DMS53 treated with DMSO at 0.1 percent for 48 hours (cell line): Measurements from ENCODE around the gene GPR83.
"Not testable (repeated sequence)": the region's sequence is repeated elsewhere in the genome, so short reads cannot be mapped to it uniquely, and the experiment has no call there.

ENCODE experiments used
- DNase-seq: peaks from one replicate; lab custom pipeline; 2025; ENCODE audit not compliant: unreplicated experiment; lab: John Stamatoyannopoulos, UW

The GPR83 gene

DNA sequence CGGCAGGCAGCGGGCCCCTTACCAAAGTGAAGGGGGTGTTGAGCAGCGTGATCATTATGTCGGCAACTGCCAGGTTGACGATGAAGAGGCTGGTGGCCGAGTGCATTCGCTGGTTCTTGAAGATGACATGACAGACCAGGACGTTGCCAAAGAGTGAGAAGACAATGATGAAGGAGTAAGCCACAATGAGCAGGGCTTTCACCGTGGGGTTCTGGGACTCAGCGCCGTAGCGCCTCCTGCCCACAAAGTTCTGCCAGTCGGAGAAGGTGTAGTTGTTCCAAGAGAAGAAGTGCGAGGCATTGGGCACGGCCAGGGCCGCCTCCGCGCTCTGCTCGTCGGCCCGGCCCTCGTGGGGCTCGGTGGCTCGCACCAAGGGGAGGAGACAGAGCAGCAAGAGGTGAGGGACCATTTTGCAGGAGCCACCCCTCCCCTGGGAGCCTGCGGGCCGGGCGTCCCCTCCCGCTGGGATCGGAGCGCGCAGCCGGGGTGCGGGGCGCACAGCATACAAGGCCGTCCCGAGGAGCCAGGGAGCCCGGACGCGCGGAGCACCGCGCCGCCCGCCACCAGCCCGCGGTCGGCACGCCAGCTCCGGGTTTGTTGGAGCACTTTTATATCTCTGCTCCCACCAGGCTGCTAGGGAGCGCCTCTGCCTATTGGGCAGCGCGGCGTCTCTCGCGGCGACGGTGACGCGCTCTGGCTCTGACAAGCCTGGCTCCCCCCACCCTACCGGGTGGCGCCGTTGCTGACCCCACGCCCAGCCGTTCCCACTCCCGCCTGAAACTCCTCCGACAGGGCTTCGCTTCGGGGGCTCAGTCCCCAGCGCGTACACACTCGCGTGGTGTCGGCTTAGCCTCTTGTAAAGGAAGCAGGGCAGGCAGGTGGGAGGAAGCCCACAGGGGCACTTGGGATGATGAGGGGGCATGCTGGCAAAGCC lies at the start of gene GPR83:
Gene GPR83, minus strand, starts transcription at position 581 of the 934 bp plus-strand sequence. Its CDS starts 172 bp downstream, at position 409.
- DNase-seq, result no peak

DNA sequence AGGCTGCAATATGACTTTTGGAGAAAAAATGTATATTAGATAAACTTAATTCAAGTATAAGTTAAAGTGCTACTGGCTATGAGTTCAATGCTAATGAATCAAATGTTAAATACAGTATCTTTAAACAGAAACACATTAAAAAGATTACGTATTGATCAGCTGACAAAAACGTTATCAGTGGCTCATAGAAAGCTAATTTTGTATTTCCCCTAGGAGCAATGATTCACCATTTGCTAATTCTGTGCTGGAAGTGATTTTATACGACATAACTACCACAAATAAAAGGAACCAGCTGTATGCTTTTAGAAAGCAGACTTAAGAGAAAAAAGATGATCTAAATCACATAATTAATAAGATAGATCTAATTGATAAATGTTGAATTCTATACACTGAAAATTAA lies 48.8 kb upstream of the GPR83 start:
- DNase-seq, result no peak

DNA sequence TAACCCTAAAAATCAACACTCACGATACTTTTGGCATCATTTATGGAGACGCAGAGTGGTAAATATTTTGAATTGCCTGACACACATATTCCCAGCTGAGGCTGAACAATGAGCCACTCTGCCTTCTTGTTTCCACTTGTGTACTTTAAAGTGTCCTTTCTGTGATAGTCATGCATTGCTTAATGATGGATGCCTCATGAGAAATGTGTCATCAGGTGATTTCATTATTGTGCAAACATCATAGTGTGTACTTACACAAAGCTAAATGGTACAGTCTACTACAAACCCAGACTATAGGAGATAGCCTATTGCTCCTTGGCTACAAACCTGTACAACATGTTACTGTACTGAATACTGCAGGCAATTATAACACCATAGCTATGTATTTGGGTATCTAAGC lies 48.2 kb upstream of the GPR83 start:
- peak; percentile 98 for DNase-seq

DNA sequence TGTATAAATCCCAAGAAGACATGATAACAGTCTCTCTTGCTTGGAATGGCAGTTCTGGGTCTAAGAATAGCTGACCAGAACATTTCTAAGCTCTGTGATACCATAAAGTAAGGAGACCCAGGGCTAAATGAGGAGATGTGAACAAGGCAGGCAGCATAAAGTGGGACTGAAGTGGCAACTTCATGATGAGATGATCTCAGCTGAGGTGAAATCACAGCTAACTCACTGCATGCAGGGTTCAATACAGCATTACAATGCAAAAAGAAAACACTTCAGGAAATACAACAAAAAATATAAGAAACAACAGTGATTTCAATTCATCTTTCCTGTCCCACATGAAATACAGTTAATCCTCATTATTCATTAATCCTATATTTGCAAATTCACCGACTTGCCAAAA lies 47.8 kb upstream of the GPR83 start:
- DNase-seq, result peak; percentile 54

DNA sequence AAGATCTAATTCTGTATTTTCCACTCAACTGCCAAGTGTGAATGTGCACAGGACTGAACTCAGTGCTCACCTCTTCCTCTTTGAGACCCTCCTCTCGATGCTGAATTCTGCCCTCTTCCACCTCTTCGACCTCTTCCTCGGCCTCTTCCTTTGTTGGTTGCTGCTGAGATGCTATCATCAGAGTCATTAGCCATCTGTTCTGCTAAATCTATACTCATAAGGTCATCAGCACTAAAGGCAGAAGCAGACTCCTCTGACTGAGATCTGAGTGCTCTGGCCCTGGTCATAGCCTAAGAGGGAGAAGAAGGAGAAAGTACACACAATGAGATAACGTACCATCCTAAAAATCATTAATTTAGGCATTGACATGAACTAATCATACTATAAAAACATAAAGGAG lies 45.9 kb upstream of the GPR83 start:
- DNase-seq, result no peak

DNA sequence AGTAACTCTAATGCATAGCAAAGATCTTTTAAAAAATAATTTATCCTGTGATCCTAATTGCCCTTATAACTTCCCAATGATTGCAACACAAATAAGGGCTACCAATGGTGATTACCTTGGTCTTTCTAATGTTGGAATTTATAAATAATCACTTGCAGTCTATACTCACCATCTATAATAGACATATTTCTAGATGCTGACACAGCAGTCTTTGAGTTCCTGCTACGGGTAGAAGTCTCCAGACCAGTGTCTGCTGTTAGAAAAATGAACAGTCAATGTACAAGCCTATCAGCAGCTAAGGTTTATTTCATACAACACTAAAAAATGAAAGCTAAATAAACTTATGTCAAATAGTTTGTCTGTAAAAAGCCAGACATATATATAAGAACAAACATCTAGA lies 44.4 kb upstream of the GPR83 start:
- no peak for DNase-seq

DNA sequence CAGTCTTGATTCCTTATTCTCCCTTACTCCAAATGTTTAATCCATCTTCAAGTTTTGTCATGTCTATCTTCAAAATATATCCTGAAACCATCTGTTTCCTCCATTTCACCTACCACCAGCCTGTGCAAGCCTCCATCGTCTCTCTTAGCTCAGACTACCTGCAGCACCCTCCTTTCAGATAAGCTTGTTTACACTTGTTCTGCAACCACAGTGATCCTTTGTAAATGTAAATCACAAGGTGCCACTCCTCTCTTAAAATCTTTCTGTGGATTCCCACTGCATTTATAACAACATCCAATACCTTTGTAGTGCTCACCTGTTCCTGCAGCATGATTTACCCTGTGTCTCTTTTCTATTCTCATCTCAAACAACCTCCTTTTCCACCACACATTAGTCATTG lies 31.8 kb upstream of the GPR83 start:
- no peak for DNase-seq

DNA sequence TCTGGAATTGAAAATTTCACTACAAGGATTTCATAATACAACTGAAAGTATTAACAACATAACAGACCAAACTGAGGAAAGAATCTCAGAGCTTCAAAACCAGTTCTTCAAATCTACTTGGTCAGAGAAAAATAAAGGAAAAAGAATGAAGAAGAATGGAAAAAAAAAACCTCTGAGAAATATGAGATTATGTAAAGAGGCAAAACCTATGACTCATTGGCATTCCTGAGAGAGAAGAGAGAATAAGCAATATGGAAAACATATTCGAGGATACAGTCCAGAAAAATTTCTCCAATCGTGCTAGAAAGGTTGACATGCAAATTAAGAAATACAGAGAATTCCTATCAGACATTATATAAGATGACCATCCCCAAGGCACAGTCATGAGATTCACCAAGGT lies 23.4 kb upstream of the GPR83 start:
- DNase-seq, result no peak

DNA sequence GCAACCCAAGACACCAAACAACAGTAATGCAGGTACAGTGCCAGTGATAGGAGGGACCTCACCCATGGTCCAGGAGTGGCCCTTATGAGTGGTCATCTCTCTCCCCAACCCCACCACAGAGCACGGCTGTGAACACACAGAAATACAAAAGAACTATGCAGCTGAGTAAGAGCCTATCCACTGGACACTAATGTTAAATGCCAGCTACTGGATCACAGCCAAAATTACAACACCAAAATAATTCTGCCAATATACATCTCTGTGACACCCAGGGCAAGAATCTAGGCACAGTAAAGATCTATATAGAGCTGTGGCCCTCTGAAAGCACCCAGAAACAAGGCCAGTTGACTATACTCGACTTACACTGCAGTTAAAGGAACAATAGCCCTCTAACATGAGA lies 22.8 kb upstream of the GPR83 start:
- no peak for DNase-seq

DNA sequence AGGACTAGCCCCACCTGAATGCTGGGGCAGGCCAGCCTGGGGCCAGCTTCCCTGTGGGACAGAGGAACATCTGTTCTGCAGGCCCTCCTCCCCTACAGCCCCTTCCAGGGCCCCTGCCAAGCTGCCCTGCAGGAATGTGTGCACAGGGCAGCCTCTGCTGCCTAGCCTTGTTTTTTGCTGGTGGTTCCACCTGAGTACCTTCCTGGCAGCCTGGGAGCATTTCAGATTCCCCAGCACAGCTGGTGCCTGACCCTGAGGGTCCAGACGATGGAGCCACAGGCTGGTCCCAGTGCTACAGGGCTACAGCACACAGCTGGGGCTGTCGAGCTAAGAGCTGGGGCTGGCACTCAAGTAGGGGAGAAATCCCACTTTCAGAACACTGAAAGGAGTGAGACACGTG lies 22.3 kb upstream of the GPR83 start:
- no peak for DNase-seq

DNA sequence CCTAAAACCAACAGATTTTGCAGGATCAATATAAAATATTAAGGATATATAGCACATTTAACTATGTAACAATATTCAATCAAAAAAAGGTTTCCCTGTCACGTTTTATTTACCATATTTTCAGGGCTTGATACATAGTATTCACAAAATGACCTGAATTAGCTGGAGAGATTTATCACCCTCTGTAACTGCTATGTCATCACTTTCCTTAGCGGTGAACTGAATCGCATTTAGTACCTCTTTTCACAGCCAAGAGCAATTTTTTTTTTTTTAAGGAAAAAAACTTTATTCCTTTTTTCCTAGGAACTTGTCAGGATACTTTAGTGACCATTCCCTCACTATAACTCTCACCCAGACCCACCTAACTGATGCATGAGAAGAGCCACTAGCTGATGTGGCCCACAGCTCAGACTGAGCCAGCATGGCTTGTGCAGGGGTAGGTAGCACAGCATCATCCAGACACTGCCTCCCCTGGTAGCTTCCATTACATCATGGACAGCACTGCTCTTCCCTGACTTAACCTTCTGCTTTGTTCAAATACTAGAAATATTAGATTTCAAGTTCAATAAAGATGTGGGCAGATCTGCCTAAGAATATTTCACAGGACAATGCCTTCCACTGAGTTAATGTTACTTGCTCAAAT lies 17.0 kb upstream of the GPR83 start:
- no peak for DNase-seq

DNA sequence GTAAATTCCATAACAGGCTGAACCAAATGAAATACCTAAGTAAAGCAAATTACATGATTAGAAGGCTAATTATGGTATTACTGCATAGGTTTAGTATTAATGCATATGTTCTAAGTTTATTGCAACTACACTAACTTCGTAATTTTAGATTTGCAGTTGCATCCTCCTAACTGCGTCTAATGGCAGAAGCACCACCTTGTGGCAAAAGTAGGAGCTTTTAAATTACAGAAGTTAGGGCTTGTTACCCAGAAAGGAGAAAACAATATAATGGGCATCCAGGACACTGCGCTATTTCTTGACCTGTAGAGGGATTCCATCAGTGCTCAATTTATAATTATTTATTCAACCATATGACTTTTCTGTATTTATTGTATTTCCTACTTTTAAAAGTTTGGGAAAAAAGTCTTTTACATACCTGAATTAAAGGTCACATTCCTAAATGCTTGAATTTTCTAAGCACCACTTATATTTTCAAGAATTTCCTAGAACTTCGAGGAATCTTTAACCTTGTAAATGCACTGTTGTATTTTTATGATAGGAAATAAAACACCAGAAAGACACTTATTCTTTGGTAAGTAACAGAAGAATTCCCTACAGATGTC lies 16.3 kb upstream of the GPR83 start:
- DNase-seq, result peak; percentile 28

DNA sequence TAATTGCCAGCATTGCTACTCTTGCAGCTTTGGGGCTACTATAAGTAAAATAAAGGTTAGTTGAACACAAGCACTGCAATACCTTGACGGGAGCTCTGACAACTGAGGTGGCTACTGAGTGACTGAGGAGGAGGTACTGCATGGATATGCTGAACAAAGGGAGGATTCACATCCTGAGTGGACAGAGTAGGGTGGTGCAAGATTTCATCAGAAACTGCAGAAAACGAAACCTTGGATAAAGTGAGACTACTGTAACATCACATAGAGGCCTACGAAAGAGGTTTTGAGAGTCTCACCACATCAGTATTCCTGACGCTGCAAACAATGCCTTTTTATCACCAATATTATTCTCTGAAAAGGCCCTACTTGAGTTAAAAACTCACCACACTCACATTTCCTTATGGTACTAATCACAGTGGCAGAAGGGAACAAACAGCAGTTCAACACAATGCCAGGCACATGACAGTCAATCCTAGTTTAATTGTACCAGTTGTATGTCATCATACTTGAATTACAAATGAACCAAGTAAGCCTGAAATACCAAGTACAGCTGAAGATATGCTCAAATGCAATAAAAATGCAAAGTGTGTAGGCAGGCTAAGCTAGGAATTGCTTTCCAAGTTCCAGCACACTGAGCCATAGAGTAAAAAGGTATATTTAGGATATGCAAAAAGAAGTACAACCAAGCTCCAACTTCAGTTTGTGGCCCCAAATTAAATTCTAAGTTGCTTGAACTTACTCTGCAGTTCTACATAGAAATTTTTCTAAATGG lies 4.0 kb upstream of the GPR83 start:
- DNase-seq, result no peak

DNA sequence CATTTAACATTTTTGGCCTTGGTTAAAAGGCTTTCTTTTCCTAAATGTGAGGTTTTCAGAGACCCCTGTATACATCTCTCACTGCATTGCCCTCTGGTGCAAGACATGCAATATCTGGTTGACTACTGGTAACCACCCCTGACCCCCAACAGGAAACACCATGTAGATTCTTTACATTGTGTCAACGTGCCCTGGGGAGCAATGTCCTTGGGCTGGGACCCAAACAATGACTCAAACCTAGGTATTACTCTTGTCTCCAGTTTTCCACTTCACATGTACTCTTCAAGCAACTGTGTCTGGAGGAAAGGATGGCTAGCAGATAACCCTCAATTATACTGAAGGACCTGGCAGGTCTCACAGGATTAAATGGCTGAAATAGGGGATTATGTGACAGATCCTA lies 1.1 kb upstream of the GPR83 start:
- DNase-seq, result no peak

DNA sequence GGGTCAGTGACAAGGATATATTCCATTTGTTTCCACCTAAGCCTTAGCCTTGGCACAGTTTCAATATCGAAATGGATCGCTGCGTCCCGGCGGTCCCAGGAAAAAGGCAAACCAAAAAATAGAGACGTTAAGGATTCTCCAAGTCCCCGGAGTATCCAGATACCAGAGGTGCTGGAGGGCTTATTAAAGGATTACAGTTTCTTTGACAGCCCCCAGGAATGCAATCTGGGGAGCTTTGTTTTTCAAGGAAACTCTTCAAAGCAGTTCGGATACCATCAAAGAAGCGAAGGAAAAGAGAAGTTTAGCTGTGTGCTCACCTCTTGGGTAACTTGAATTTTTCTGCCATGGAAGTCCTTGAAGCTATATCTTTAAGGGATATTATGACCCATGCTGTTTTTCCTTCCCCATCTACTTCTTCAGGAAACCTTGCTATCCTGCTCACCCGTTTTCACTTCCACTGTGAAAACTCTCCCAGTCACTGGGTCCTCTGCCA lies 600 bp upstream of the GPR83 start:
- DNase-seq, result no peak

DNA sequence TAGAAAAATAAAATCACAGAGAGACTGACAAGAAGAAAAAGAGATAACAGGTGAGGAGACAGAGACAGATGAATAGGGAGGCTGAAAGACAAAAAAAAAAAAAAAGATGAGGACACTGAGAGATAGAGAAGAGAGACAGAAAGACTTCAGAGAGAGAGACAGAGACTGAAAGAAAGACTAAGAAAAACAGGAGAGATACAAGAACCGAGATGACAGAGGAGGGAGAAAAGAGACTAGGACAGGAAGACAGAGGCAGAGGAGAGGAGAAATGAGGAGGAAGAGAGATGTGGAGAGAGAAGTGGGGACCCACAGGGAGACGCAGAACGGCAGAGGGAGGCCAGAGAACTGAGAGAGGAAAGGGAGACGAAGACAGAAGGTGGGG lies 771 bp downstream of the GPR83 start:
- DNase-seq, result no peak

DNA sequence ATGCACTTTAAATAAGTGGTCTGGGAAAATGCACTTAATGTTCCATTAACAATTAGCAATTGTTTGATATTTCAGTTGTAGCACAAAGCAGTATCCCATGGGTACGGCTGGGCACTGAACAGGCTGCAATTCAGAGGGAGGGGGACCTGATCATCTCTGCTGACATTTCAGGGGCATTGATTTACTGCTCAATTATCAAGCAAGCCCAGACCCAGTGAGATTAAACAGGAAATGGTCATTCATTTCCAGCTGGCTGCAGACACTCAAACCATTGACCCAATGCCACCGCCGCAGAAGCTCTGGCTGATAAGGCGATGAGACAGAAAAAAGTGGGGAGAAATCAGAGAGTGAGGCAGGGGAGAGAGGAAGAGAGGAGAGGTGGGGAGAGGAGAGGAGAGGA lies 1.2 kb downstream of the GPR83 start:
- DNase-seq, result no peak

DNA sequence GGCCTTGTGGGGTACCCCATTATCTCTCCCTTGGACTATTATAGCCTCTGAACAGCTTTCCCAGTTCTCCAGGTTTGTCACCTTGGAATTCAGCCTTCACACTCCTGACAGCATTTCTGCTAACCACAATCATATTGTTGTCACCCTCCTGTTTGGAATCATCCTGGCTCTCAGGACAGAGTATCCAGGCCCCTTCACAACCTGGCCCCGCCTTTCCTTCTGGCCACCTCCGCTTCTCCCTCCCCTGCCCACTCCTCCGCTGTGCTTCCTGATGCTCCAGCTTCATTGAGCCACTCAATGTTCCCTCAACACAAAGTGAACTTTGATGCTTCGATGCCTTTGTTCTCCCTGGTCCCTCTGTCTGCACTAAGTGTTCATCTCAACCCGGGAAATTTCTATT lies 3.1 kb downstream of the GPR83 start:
- DNase-seq, result no peak

DNA sequence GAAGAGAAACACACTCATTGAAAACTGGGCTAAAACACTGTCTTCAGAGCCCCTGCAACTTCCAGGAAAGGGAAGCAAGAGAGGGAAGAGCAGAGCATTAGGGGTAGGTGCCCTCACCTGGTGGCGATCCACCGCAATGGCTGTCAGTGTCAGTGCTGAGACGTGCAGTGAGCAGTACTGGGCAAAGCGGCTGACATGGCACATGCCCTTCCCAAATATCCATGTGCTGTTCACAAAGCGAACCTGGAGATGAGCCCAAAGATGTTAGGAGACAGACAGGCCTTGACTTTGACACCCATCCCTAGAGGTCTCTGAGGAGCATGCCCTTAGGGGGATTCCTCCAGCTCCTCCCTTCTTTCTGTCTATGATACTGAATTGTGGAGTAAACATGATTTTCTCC lies 4.9 kb downstream of the GPR83 start:
- no peak for DNase-seq

DNA sequence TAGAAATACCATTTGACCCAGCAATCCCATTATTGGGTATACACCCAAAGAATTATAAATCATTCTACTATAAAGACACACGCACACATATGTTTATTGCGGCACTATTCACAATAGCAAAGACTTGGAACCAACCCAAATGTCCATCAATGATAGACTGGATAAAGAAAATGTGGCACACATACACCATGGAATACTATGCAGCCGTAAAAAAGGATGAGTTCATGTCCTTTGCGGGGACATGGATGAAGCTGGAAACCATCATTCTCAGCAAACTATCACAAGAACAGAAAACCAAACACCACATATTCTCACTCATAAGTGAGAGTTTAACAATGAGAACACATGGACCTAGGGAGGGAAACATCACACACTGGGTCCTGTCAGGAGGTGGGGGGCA lies 9.3 kb downstream of the GPR83 start:
- DNase-seq, result not testable (repeated sequence)

DNA sequence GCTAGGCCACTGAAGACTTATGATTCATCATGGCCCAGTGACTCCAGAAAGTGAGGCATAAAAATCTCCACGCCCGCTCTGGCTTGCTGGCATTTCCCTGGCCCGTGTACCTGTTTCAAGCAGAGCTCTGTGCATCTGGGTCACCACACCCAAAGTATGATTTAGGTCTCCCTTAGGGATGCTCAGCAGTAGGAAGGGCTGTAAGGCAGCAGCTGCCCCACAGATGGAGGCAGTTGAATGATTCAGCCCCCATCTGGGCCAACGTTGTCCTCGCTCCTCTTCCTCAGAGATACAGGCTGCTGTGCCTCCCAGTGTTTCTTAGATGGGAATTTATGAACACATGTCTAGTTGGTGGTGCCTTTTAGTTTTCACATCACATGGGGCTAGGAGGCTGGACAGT lies 21.6 kb downstream of the GPR83 start:
- no peak for DNase-seq
